ENCODE measurements around the gene CYLD. TPM values are rescaled to one million over a fixed set of nuclear protein-coding genes. Genes with fewer than 3 reads are reported as not detected.

The CYLD gene
- polyA plus RNA-seq, 1 donor from 2014 or later, result 27.6 TPM

DNA sequence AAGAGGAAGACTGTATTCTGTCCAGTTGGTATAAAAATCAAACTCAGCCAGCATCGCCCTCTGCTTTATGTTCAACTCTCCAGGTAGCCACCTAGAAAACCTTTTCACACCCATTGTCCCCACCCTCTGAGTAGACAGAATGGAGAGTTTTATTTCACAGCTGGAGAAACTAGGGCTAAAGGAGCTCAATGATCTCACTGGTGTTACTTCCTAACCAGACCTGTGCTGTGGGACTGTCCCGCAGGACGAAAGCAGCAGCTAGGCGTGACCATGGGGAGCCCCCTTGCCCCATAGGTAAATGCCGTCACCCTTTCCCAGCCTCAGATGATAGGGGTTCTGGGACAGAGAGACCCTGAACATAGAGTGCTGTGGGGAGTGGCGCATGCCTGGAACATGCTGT, 67.7 kb downstream of the CYLD start:
- no peak for TF ChIP-seq SMC3 (conservative IDR thresholded peaks at IDR 0.05; ENCODE audit: poor library complexity)
- no peak for TF ChIP-seq EP300 (conservative IDR thresholded peaks at IDR 0.05; ENCODE audit: poor library complexity, severe bottlenecking)
- Histone ChIP-seq H3K36me3 (ENCODE audit: insufficient read depth, low read length) (no peaks in the 10 kb centered on the region), H3F3A (ENCODE audit: insufficient read depth, low read length, poor library complexity, severe bottlenecking) (no peaks in the 10 kb centered on the region), H3K27me3 (ENCODE audit: insufficient read depth, low read depth, low read length) (no peaks in the 10 kb centered on the region), H3K4me3 (ENCODE audit: low read length) (no peak overlapping the region), H4K20me1 (ENCODE audit: insufficient read depth) (no peaks in the 10 kb centered on the region), H3K9ac (ENCODE audit: low read length) (no peak overlapping the region), H3K4me2 (ENCODE audit: low read length) (no peak overlapping the region), H2AFZ (ENCODE audit: low read depth, low read length) (no peak overlapping the region), H3K9me2 (ENCODE audit: insufficient read depth, low read length) (no peaks in the 10 kb centered on the region), H3K27ac (ENCODE audit: low read length) (no peak overlapping the region), H3K79me2 (replicated peaks; ENCODE audit: insufficient read depth, low read length) (no peaks in the 10 kb centered on the region), H3K9me3 (ENCODE audit: low read length) (no peaks in the 10 kb centered on the region)

DNA sequence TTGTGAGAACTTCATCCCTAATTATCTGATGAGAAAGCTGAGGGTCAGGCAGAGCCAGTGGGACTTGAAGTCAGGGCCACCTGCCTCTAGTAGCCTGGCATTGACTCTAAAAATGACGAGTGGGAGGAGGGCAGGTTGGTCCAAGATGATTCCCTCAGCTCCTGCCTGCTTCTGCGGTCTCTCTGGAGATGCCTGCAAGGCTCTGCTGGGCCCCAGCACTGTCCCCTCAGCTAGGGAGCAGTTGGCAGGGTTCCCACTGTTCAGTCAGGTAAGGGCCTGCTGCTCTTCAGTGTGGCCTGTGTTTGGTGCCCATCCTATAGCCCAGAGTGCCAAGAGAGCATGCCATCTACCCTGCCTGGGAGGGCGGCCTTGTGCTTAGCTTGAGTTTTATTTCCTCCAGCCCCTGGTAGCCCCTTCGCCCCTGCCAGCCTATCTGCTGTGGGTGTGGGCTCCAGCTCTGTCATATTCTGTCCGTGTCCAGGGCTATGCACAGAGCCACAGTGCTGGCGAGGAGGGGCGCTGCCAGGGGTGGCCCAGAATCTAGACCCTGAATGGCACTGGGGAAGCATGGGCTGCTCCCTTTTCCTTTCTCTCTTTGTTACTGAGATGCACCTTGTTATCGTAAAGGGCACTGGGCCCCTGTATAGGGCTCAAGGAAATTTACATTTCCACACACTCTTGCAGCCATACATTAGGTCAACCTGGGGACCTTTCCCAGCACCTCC, 68.5 kb downstream of the CYLD start:
- H4K20me1 ChIP-seq (ENCODE audit: insufficient read depth), result no peaks in the 10 kb centered on the region
- no peaks in the 10 kb centered on the region for H3K36me3 ChIP-seq (ENCODE audit: insufficient read depth, low read length)
- no peaks in the 10 kb centered on the region for H3K9me2 ChIP-seq (ENCODE audit: insufficient read depth, low read length)
- no peak overlapping the region for H3K27ac ChIP-seq (ENCODE audit: low read length)
- no peak overlapping the region for H3K9ac ChIP-seq (ENCODE audit: low read length)
- no peaks in the 10 kb centered on the region for H3F3A ChIP-seq (ENCODE audit: insufficient read depth, low read length, poor library complexity, severe bottlenecking)
- no peaks in the 10 kb centered on the region for H3K9me3 ChIP-seq (ENCODE audit: low read length)
- H2AFZ ChIP-seq (ENCODE audit: low read depth, low read length), result no peak overlapping the region
- H3K4me2 ChIP-seq (ENCODE audit: low read length), result no peak overlapping the region
- TF ChIP-seq MXI1 (conservative IDR thresholded peaks at IDR 0.05; ENCODE audit: poor library complexity, severe bottlenecking) (no peak), EP300 (conservative IDR thresholded peaks at IDR 0.05; ENCODE audit: poor library complexity, severe bottlenecking) (no peak), SMC3 (conservative IDR thresholded peaks at IDR 0.05; ENCODE audit: poor library complexity) (no peak), RAD21 (conservative IDR thresholded peaks at IDR 0.05) (no peak), POLR2AphosphoS5 (IDR thresholded peaks at IDR 0.05) (no peak), TAF1 (IDR thresholded peaks at IDR 0.05; ENCODE audit: low read depth) (no peak), EZH2 (IDR thresholded peaks at IDR 0.05; ENCODE audit: borderline replicate concordance, insufficient read depth, low read length, poor library complexity, severe bottlenecking) (no peak)
- TF ChIP-seq, protein P1, sequence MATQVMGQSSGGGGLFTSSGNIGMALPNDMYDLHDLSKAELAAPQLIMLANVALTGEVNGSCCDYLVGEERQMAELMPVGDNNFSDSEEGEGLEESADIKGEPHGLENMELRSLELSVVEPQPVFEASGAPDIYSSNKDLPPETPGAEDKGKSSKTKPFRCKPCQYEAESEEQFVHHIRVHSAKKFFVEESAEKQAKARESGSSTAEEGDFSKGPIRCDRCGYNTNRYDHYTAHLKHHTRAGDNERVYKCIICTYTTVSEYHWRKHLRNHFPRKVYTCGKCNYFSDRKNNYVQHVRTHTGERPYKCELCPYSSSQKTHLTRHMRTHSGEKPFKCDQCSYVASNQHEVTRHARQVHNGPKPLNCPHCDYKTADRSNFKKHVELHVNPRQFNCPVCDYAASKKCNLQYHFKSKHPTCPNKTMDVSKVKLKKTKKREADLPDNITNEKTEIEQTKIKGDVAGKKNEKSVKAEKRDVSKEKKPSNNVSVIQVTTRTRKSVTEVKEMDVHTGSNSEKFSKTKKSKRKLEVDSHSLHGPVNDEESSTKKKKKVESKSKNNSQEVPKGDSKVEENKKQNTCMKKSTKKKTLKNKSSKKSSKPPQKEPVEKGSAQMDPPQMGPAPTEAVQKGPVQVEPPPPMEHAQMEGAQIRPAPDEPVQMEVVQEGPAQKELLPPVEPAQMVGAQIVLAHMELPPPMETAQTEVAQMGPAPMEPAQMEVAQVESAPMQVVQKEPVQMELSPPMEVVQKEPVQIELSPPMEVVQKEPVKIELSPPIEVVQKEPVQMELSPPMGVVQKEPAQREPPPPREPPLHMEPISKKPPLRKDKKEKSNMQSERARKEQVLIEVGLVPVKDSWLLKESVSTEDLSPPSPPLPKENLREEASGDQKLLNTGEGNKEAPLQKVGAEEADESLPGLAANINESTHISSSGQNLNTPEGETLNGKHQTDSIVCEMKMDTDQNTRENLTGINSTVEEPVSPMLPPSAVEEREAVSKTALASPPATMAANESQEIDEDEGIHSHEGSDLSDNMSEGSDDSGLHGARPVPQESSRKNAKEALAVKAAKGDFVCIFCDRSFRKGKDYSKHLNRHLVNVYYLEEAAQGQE (IDR thresholded peaks at IDR 0.05; ENCODE audit: borderline replicate concordance), result no peak
- TF ChIP-seq, protein P2, sequence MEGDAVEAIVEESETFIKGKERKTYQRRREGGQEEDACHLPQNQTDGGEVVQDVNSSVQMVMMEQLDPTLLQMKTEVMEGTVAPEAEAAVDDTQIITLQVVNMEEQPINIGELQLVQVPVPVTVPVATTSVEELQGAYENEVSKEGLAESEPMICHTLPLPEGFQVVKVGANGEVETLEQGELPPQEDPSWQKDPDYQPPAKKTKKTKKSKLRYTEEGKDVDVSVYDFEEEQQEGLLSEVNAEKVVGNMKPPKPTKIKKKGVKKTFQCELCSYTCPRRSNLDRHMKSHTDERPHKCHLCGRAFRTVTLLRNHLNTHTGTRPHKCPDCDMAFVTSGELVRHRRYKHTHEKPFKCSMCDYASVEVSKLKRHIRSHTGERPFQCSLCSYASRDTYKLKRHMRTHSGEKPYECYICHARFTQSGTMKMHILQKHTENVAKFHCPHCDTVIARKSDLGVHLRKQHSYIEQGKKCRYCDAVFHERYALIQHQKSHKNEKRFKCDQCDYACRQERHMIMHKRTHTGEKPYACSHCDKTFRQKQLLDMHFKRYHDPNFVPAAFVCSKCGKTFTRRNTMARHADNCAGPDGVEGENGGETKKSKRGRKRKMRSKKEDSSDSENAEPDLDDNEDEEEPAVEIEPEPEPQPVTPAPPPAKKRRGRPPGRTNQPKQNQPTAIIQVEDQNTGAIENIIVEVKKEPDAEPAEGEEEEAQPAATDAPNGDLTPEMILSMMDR (IDR thresholded peaks at IDR 0.05; ENCODE audit: poor library complexity, severe bottlenecking), result no peak
- no peaks in the 10 kb centered on the region for H3K79me2 ChIP-seq (replicated peaks; ENCODE audit: insufficient read depth, low read length)
- H3K27me3 ChIP-seq (ENCODE audit: insufficient read depth, low read depth, low read length), result no peaks in the 10 kb centered on the region
- no peak overlapping the region for H3K4me3 ChIP-seq (ENCODE audit: low read length)

Measured in neural cell (in vitro differentiated cells).